Measurements from ENCODE around the gene ROS1. TPM values are rescaled to one million over a fixed set of nuclear protein-coding genes. Genes with fewer than 3 reads are reported as not detected.

The ROS1 gene
- total and polyA plus RNA-seq, 11 donors, result 0.01 to 0.07 (median 0.05) TPM; not detected in 7

- H3K27ac ChIP-seq, result no peak overlapping the region
- no peaks in the 10 kb centered on the region for H3K9me3 ChIP-seq
- no peaks in the 10 kb centered on the region for H3K27me3 ChIP-seq
- peak in 3 of 4 donors; percentile 45 to 71 (median 64) for ATAC-seq
- DNase-seq, result no peak
- no peak for TF ChIP-seq POLR2A (IDR thresholded peaks at IDR 0.05)
- TF ChIP-seq CTCF (IDR thresholded peaks at IDR 0.05), result no peak
- intact Hi-C loops (cut with DNase I), result no loop called here
- peaks cover 0 to 5% (median 0%) of the 10 kb centered on the region in 12 donors for H3K4me1 ChIP-seq
- WGBS, 4 donors, result 45 to 70% (median 62%) methylated on average over 3 of the region's 3 CpGs
- no peak overlapping the region for H3K4me3 ChIP-seq
- no peaks in the 10 kb centered on the region for H3K36me3 ChIP-seq
Observed at GRCh38 chr6:117303323-117303722, 122.4 kb downstream of the ROS1 start.

GRCh38 chr6:117298941-117299340, 126.8 kb downstream of the ROS1 start:
- WGBS, 4 donors, result 86 to 90% (median 87%) methylated on average over 3 of the region's 3 CpGs
- TF ChIP-seq POLR2A (IDR thresholded peaks at IDR 0.05) (no peak), CTCF (IDR thresholded peaks at IDR 0.05) (no peak)
- H3K27ac ChIP-seq, result no peak overlapping the region

GRCh38 chr6:117290173-117290846, 135.4 kb downstream of the ROS1 start:
- intact Hi-C loops (cut with DNase I), result no loop called here
- H3K27me3 ChIP-seq, result no peaks in the 10 kb centered on the region
- H3K27ac ChIP-seq, result peak overlapping the region in 1 of 12 donors; percentile 12

More at GRCh38 chr6:117298941-117299340, 126.8 kb downstream of the ROS1 start:
- H3K27me3 ChIP-seq, result no peaks in the 10 kb centered on the region
- no peak for ATAC-seq
- intact Hi-C loops (cut with DNase I), result no loop called here
- H3K4me1 ChIP-seq, result peaks cover 0 to 5% (median 0%) of the 10 kb centered on the region in 12 donors
- no peak for DNase-seq
- H3K36me3 ChIP-seq, result no peaks in the 10 kb centered on the region
- H3K9me3 ChIP-seq, result no peaks in the 10 kb centered on the region
- no peak overlapping the region for H3K4me3 ChIP-seq

More at GRCh38 chr6:117290173-117290846, 135.4 kb downstream of the ROS1 start:
- Histone ChIP-seq H3K36me3 (no peaks in the 10 kb centered on the region), H3K9me3 (no peaks in the 10 kb centered on the region), H3K4me3 (peak overlapping the region in 1 of 12 donors; percentile 1), H3K4me1 (peaks cover 0 to 7% (median 0%) of the 10 kb centered on the region in 12 donors)
- WGBS, 4 donors, result 28 to 40% (median 30%) methylated on average over 3 of the region's 3 CpGs
- ATAC-seq, result peak in 1 of 4 donors; percentile 52
- TF ChIP-seq CTCF (IDR thresholded peaks at IDR 0.05) (no peak), POLR2A (IDR thresholded peaks at IDR 0.05) (no peak)
- DNase-seq, result no peak
